ENCODE results near the gene MRFAP1L1.

DNA sequence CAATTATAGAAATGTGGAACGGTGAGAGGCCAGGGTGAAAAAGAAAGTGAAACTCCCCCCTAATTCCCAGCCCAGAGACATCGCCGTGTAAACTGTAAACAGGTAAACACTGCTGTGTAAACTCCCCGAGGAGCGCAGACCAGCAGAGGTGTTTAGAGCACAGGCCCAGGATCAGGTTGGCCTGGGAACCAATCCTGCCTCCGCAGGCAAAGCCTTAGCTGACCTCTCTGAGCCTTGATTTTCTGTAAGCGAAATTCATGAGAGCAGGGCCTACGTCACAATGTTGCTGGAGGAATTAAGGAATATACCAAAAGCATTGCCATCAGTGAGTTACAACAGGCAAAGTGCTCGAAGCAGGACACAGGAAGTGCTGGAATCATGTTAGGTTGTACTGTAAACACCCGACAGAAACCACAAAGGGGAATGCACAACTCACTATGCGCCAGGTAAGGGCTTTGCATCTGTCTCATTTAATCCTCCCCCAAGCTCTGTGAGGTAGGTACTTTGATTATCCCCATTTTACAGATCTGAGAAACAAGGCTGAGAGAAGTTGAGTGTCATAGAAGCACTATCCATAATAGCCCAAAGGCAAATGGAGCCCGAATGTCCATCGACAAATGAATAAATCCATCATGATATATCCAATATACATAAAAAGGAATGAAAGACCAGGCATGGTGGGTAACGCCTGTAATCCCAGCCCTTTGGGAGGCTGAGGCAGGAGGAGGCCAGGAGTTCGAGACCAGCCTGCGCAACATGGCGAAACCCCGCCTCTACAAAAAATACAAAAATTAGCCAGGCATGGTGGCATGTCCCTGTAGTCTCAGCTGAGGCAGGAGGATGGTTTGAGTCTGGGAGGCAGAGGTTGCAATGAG, 42.2 kb upstream of the MRFAP1L1 start:
- TF ChIP-seq, protein P1, sequence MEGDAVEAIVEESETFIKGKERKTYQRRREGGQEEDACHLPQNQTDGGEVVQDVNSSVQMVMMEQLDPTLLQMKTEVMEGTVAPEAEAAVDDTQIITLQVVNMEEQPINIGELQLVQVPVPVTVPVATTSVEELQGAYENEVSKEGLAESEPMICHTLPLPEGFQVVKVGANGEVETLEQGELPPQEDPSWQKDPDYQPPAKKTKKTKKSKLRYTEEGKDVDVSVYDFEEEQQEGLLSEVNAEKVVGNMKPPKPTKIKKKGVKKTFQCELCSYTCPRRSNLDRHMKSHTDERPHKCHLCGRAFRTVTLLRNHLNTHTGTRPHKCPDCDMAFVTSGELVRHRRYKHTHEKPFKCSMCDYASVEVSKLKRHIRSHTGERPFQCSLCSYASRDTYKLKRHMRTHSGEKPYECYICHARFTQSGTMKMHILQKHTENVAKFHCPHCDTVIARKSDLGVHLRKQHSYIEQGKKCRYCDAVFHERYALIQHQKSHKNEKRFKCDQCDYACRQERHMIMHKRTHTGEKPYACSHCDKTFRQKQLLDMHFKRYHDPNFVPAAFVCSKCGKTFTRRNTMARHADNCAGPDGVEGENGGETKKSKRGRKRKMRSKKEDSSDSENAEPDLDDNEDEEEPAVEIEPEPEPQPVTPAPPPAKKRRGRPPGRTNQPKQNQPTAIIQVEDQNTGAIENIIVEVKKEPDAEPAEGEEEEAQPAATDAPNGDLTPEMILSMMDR (IDR thresholded peaks at IDR 0.05): no peak
- TF ChIP-seq POLR2A (IDR thresholded peaks at IDR 0.05) (no peak), POLR2AphosphoS5 (IDR thresholded peaks at IDR 0.05) (no peak), EP300 (IDR thresholded peaks at IDR 0.05) (no peak)

Measured in upper lobe of left lung (tissue), 4 donors.